Type B pancreatic cell (in vitro differentiated cells): ENCODE results near the gene RAB35. TPM values are rescaled to one million over a fixed set of nuclear protein-coding genes. Genes with fewer than 3 reads are reported as not detected.

Experiments used
- DNase-seq: peaks from one replicate; pipeline ENCODE4 v3.0.0; 2021; ENCODE audit warnings: mixed read lengths; ENCODE audit not compliant: unreplicated experiment; ENCODE audit errors: extremely low spot score
- H3K27ac Mint-ChIP-seq: 2 replicates; pipeline ENCODE4 v1.8.0; 2021; ENCODE audit warnings: mild to moderate bottlenecking, mixed read lengths
- H3K27me3 Mint-ChIP-seq: 2 replicates; pipeline ENCODE4 v1.8.0; 2021; ENCODE audit warnings: mixed read lengths
- H3K36me3 Mint-ChIP-seq: 2 replicates; pipeline ENCODE4 v1.8.0; 2021; ENCODE audit warnings: mixed read lengths
- H3K4me1 Mint-ChIP-seq: one replicate; pipeline ENCODE4 v1.8.0; 2021; ENCODE audit warnings: mixed read lengths; ENCODE audit not compliant: unreplicated experiment
- H3K4me3 Mint-ChIP-seq: 2 replicates; pipeline ENCODE4 v1.8.0; 2021; ENCODE audit warnings: mild to moderate bottlenecking, mixed read lengths
- H3K9me3 Mint-ChIP-seq: 2 replicates; pipeline ENCODE4 v1.8.0; 2021; ENCODE audit warnings: mixed read lengths
- total RNA-seq: library from RNA; stranded (reverse); gene quantifications from 2 replicates; pipeline ENCODE4 v1.2.1, GENCODE V29; 2021; ENCODE audit warnings: low replicate concordance
- TF ChIP-seq, protein P1 (sequence below): fragments of 200-600 bp; sonication (generic); conservative IDR thresholded peaks from 2 replicates; pipeline ENCODE4 v1.5.0; 2021; ENCODE audit warnings: antibody characterized with exemption, mild to moderate bottlenecking

The RAB35 gene
- total RNA-seq, 1 donor from 2014 or later = 42.3 TPM

DNA sequence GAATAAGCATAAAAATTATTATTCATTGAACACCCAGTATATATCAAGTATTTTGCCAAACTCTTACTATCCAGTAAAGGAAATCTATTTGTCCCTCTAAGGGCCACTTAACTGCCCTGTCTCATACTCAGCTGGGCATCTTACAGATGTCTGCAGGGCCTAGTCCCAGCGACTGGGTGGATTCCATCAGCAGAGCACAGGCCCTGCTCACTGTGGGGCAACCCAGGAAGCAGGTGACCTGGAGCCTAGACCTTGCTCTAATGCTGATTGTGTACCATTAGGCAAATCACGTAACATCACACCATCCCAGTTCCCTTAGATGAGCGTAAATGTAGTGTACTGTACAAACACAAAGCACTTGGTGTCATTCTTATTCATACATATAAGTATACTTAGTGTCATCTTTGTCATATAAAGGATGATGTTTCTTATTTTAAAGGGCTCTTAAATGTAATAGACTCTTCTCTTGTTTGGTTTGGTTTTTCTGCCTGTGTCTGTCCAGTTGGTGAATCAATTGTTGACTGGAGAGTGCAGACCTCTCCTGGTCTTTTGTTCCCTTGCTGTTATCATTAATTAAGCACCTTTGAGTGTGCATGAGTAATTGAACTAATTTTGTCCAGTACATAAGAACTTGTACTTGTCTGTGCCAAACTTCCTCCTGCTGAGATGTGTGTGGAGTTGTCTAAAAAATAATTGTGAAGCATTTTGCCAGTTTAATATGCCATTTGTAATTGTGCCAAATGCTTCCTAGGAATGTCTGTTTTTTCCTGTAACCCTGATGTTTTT is 49.3 kb downstream of the RAB35 start:
- no peaks in the 10 kb centered on the region for H3K36me3 Mint-ChIP-seq
- peaks cover 4% of the 10 kb centered on the region for H3K27me3 Mint-ChIP-seq
- H3K4me3 Mint-ChIP-seq = no peak overlapping the region
- no peak for DNase-seq
- H3K4me1 Mint-ChIP-seq = peaks cover 12% of the 10 kb centered on the region
- H3K9me3 Mint-ChIP-seq = no peaks in the 10 kb centered on the region
- no peak overlapping the region for H3K27ac Mint-ChIP-seq
- TF ChIP-seq, protein P1, sequence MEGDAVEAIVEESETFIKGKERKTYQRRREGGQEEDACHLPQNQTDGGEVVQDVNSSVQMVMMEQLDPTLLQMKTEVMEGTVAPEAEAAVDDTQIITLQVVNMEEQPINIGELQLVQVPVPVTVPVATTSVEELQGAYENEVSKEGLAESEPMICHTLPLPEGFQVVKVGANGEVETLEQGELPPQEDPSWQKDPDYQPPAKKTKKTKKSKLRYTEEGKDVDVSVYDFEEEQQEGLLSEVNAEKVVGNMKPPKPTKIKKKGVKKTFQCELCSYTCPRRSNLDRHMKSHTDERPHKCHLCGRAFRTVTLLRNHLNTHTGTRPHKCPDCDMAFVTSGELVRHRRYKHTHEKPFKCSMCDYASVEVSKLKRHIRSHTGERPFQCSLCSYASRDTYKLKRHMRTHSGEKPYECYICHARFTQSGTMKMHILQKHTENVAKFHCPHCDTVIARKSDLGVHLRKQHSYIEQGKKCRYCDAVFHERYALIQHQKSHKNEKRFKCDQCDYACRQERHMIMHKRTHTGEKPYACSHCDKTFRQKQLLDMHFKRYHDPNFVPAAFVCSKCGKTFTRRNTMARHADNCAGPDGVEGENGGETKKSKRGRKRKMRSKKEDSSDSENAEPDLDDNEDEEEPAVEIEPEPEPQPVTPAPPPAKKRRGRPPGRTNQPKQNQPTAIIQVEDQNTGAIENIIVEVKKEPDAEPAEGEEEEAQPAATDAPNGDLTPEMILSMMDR = no peak

DNA sequence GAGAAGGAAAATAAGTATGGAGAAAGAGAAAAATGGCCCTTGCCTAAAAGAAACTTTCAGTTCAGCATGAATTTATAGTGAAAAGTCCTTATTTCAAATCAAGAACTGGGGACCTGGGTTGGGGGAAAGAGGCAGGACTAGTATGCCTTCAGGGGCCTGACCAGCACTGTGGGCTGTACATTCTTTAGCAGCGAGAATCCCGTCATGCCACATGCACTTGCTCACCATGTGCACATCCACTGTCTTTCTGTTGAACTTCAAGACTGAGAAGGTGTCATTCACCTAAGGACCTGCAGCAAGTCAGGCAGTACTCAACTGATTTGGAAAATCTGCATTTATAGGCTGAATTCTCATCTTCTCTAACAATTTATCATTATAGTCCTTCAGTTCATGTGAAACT is 50.2 kb downstream of the RAB35 start:
- no peak overlapping the region for H3K27ac Mint-ChIP-seq
- H3K4me3 Mint-ChIP-seq = no peak overlapping the region
- H3K36me3 Mint-ChIP-seq = no peaks in the 10 kb centered on the region
- H3K4me1 Mint-ChIP-seq = peaks cover 12% of the 10 kb centered on the region
- no peak for DNase-seq
- no peaks in the 10 kb centered on the region for H3K9me3 Mint-ChIP-seq
- peaks cover 4% of the 10 kb centered on the region for H3K27me3 Mint-ChIP-seq
- TF ChIP-seq, protein P1 = no peak

DNA sequence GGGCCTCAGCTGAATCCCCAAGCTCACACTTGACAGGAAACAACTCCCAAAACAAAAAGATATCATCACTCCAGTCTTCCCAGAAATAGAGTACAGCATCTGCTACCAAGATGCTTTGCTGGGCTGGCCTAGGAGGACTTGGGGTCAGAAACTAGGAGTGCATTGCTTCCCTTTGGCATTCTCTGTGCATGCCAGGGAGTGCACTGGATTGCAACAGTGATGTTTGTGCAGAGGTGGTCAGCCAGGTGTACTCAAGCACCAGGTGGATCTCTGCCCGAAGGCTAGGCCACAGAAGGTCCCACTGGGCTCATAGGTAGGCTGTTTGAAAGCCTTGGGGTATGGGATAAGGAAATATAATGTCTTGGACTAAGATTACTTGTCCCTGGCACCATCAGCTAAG is 51.1 kb downstream of the RAB35 start:
- no peak for DNase-seq
- TF ChIP-seq, protein P1 = no peak
- Mint-ChIP-seq H3K4me1 (peaks cover 12% of the 10 kb centered on the region), H3K27ac (no peak overlapping the region), H3K9me3 (no peaks in the 10 kb centered on the region), H3K27me3 (peaks cover 4% of the 10 kb centered on the region), H3K4me3 (no peak overlapping the region), H3K36me3 (no peaks in the 10 kb centered on the region)

DNA sequence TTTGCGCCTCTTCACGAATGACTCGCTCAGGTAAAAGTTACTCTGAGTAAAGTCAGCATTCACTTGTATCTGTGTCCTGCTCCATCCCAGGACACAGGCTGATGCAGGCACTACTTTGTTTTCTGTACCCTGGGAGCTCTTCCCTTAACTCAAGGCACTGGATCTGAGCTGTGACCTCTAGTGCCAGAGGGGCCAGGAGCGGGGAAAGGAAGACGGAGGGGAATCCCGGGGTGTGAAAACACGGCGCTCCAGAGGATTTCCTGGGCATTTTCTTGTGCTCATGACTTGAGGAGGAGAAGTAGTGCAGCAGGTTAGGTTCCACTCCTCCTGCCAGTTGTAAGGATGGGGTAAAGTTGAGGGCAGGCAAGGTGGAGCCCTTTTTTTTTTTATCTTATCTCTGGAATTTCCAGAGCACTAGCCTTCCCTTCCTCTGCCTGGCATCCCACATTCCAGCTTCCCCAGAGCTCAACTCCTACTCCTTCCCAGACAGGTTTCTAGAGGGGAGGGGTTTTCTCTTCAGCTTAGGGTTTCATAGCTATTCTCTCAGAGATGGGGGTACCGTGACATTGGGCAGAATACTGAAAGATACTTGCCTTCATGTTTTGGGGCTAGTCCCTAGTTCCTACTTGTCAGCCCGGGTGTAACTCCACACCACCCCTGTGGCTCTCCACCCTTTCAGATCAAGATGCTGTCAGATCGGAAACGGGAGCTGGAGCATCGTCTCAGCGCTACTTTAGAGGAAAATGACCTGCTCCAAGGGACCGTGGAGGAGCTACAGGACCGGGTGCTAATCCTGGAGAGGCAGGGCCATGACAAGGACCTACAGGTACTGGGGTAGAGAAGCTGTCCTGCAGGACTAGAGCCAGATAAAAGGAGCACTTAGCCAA is 52.3 kb downstream of the RAB35 start:
- DNase-seq = no peak
- peaks cover 12% of the 10 kb centered on the region for H3K4me1 Mint-ChIP-seq
- TF ChIP-seq, protein P1 = no peak
- no peak overlapping the region for H3K4me3 Mint-ChIP-seq
- H3K27me3 Mint-ChIP-seq = peaks cover 4% of the 10 kb centered on the region
- H3K9me3 Mint-ChIP-seq = no peaks in the 10 kb centered on the region
- no peaks in the 10 kb centered on the region for H3K36me3 Mint-ChIP-seq
- H3K27ac Mint-ChIP-seq = no peak overlapping the region

DNA sequence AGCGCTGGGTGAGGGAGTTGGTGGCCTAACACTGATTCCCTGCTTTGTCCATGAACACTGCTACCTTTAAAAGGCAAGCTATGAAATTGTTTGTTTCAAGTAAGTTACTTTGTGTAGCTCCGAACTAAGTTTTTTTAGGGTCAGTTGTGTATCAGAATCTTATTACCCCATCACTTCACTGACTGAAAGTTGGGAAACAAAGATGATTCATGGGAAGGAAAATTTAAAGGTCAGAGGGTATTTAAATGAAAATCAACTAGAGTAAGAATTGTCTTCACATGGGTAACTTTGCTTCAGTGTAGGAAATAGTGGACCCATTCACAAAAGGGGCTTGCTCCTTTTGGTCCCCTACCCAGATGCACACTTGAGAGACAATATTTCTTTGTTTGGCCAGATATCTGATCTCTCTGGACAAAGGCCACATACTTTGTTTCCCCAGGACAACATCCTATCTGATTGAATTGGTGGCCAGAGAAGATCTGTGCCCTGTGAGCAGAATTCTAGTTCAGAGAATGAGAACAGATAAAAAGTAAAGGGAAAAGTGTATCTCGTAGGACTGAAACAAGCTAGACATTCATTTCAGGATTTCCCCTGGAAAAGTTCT is 53.5 kb downstream of the RAB35 start:
- Mint-ChIP-seq H3K27ac (no peak overlapping the region), H3K36me3 (no peaks in the 10 kb centered on the region), H3K27me3 (peaks cover 4% of the 10 kb centered on the region), H3K9me3 (no peaks in the 10 kb centered on the region), H3K4me1 (peaks cover 12% of the 10 kb centered on the region), H3K4me3 (no peak overlapping the region)
- no peak for DNase-seq
- TF ChIP-seq, protein P1 = no peak
